GM21381 (cell line): ENCODE measurements around the gene LRRC32.
"Not testable (repeated sequence)": the region's sequence is repeated elsewhere in the genome, so short reads cannot be mapped to it uniquely, and the experiment has no call there.

ENCODE experiments used
- ATAC-seq: cut with Tn5 transposase; IDR thresholded peaks from one replicate; pipeline ENCODE4 v1.9.1; 2021; ENCODE audit warnings: mild to moderate bottlenecking, moderate library complexity; ENCODE audit not compliant: unreplicated experiment

LRRC32 gene

GRCh38 chr11:76616676-76617552 lies 53.6 kb downstream of the LRRC32 start:
- ATAC-seq, result no peak

- ATAC-seq, result no peak
Measured at GRCh38 chr11:76615950-76616349, 54.6 kb downstream of the LRRC32 start.

GRCh38 chr11:76614471-76615179 lies 55.9 kb downstream of the LRRC32 start:
- ATAC-seq, result no peak

- ATAC-seq, result no peak
Measured at GRCh38 chr11:76613901-76614300, 56.6 kb downstream of the LRRC32 start.

- ATAC-seq, result no peak
Measured at GRCh38 chr11:76612226-76612625, 58.3 kb downstream of the LRRC32 start.

GRCh38 chr11:76610871-76611475 lies 59.6 kb downstream of the LRRC32 start:
- ATAC-seq, result no peak

GRCh38 chr11:76610371-76610770 lies 60.2 kb downstream of the LRRC32 start:
- ATAC-seq, result no peak

- ATAC-seq, result no peak
Measured at GRCh38 chr11:76609736-76610370, 60.7 kb downstream of the LRRC32 start.

GRCh38 chr11:76608879-76609460 lies 61.6 kb downstream of the LRRC32 start:
- ATAC-seq, result not testable (repeated sequence)

GRCh38 chr11:76608228-76608627 lies 62.3 kb downstream of the LRRC32 start:
- ATAC-seq, result not testable (repeated sequence)
